ENCODE data around the gene ICAM4.

Gene ICAM4

DNA sequence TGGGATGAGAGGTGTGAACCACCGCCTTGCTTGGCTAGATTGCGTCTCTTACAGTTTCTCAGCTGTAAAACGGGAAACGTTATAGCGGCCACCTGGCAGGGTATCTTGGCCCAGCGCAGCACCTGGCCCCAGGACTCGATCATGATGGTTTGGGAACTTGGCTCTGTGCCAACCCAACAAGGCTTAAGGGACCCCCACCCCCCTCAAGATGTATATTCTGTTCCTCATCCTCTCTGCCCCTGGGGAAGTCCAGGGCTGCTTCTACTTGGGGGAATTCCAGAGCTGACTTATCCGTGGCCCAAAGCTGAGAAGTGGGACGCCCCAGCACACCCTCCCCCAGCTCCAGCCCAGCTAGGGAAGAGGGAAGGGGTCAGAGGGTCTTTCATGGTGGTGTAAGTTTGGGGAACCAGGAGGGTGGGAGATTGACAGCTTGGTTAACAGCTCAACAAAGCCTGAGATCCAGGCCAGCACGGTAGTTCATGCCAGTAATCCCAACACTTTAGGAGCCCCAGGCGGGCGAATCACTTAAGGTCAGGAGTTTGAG lies 15.1 kb upstream of the ICAM4 start:
- TF ChIP-seq TAF1 (IDR thresholded peaks at IDR 0.05; ENCODE audit: borderline replicate concordance, insufficient read depth, low read length) (no peak), POLR2AphosphoS5 (IDR thresholded peaks at IDR 0.05; ENCODE audit: low read depth, low read length) (no peak), FOXP2 (optimal IDR thresholded peaks at IDR 0.05; ENCODE audit: borderline replicate concordance, extremely low read depth, extremely low read length, insufficient read depth) (no peak), SIN3A (IDR thresholded peaks at IDR 0.05; ENCODE audit: borderline replicate concordance, insufficient read depth, low read length) (no peak)
- TF ChIP-seq, protein P1, sequence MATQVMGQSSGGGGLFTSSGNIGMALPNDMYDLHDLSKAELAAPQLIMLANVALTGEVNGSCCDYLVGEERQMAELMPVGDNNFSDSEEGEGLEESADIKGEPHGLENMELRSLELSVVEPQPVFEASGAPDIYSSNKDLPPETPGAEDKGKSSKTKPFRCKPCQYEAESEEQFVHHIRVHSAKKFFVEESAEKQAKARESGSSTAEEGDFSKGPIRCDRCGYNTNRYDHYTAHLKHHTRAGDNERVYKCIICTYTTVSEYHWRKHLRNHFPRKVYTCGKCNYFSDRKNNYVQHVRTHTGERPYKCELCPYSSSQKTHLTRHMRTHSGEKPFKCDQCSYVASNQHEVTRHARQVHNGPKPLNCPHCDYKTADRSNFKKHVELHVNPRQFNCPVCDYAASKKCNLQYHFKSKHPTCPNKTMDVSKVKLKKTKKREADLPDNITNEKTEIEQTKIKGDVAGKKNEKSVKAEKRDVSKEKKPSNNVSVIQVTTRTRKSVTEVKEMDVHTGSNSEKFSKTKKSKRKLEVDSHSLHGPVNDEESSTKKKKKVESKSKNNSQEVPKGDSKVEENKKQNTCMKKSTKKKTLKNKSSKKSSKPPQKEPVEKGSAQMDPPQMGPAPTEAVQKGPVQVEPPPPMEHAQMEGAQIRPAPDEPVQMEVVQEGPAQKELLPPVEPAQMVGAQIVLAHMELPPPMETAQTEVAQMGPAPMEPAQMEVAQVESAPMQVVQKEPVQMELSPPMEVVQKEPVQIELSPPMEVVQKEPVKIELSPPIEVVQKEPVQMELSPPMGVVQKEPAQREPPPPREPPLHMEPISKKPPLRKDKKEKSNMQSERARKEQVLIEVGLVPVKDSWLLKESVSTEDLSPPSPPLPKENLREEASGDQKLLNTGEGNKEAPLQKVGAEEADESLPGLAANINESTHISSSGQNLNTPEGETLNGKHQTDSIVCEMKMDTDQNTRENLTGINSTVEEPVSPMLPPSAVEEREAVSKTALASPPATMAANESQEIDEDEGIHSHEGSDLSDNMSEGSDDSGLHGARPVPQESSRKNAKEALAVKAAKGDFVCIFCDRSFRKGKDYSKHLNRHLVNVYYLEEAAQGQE (IDR thresholded peaks at IDR 0.05; ENCODE audit: insufficient read depth in 1 of 2, low read depth in 2 of 2, low read length in 2 of 2): no peak

DNA sequence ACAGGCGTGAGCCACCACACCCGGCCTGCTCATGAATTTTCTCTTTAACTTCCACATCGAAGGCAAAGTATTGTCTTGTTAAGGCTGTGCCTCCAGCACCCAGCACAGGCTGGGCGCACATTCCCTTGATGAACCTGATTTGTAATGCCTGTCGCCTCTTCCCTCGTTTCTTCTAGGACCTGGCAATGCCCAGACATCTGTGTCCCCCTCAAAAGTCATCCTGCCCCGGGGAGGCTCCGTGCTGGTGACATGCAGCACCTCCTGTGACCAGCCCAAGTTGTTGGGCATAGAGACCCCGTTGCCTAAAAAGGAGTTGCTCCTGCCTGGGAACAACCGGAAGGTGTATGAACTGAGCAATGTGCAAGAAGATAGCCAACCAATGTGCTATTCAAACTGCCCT lies 12.2 kb upstream of the ICAM4 start:
- TF ChIP-seq, protein P1 (IDR thresholded peaks at IDR 0.05; ENCODE audit: insufficient read depth in 1 of 2, low read depth in 2 of 2, low read length in 2 of 2): no peak
- TF ChIP-seq POLR2AphosphoS5 (IDR thresholded peaks at IDR 0.05; ENCODE audit: low read depth, low read length): no peak
- no peak for TF ChIP-seq FOXP2 (optimal IDR thresholded peaks at IDR 0.05; ENCODE audit: borderline replicate concordance, extremely low read depth, extremely low read length, insufficient read depth)
- TF ChIP-seq SIN3A (IDR thresholded peaks at IDR 0.05; ENCODE audit: borderline replicate concordance, insufficient read depth, low read length): no peak
- no peak for TF ChIP-seq TAF1 (IDR thresholded peaks at IDR 0.05; ENCODE audit: borderline replicate concordance, insufficient read depth, low read length)

DNA sequence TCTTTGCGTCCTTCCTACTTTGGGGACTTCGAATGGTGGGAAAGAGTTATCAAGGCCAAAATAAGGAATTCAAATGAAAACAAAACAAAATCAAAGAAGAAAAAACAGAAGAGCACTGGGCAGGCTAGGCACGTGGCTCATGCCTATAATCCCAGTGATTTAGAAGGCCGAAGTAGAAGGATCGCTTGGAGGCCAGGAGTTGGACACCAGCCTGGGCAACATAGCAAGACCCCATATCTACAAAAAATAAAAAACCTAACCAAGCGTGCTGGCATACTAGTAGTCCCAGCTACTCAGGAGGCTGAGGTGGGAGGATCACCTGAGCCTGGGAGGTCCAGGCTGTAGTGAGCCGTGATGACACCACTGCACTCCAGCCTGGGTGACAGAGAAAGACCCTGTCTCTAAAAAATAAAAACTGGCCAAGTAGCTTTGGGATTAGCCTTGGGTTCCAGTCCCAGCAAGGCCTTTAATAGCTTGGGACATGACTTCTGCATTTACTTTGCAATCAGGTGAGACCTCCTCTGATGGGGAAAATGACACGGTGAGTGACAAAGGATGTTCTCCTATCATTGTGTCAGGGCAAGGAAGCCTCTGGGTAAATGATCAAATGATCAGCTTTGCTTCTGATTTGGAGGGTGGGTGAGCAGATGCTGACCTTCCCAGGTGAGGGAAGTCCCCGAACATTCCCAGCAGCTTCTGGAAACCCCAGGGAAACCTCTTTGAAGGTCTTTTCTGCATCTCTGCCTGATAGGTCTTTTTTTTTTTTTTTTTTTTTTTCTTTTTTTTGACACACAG lies 8.8 kb upstream of the ICAM4 start:
- TF ChIP-seq SIN3A (IDR thresholded peaks at IDR 0.05; ENCODE audit: borderline replicate concordance, insufficient read depth, low read length): no peak
- TF ChIP-seq, protein P1 (IDR thresholded peaks at IDR 0.05; ENCODE audit: insufficient read depth in 1 of 2, low read depth in 2 of 2, low read length in 2 of 2): no peak
- no peak for TF ChIP-seq POLR2AphosphoS5 (IDR thresholded peaks at IDR 0.05; ENCODE audit: low read depth, low read length)
- TF ChIP-seq FOXP2 (optimal IDR thresholded peaks at IDR 0.05; ENCODE audit: borderline replicate concordance, extremely low read depth, extremely low read length, insufficient read depth): no peak

DNA sequence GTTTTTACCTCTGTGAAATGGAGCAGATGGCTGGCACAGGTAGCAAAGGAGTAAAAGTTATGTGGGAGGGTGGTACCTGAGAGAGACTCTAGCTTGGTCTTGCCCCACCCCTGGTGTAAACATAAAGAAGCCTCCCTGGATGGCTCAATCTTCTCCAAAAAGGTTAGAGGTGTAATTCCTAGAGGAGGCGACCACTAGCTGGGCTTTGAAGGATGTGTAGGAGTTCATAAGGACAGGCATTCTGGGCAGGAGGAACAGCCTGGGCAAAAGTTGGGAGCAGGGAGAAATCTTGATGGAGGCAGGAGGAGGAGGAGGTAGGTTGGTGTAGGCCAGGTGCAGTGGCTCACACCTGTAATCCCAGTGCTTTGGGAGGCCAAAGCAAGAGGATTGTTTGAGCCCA lies 7.8 kb upstream of the ICAM4 start:
- no peak for TF ChIP-seq TAF1 (IDR thresholded peaks at IDR 0.05; ENCODE audit: borderline replicate concordance, insufficient read depth, low read length)
- no peak for TF ChIP-seq FOXP2 (optimal IDR thresholded peaks at IDR 0.05; ENCODE audit: borderline replicate concordance, extremely low read depth, extremely low read length, insufficient read depth)
- TF ChIP-seq, protein P1 (IDR thresholded peaks at IDR 0.05; ENCODE audit: insufficient read depth in 1 of 2, low read depth in 2 of 2, low read length in 2 of 2): no peak
- no peak for TF ChIP-seq SIN3A (IDR thresholded peaks at IDR 0.05; ENCODE audit: borderline replicate concordance, insufficient read depth, low read length)
- TF ChIP-seq POLR2AphosphoS5 (IDR thresholded peaks at IDR 0.05; ENCODE audit: low read depth, low read length): no peak
